IPS-18c (cell line): ENCODE measurements around the gene PPP1R26.

Experiments
- H3K4me3 ChIP-seq: 2 replicates; pipeline ENCODE4 v1.7.0; 2013; ENCODE audit warnings: low read depth, mild to moderate bottlenecking, low read length, moderate library complexity; ENCODE audit not compliant: insufficient read depth
- H3K9me3 ChIP-seq: one replicate; pipeline ENCODE4 v1.6.1; 2013; ENCODE audit warnings: mild to moderate bottlenecking, low read length, moderate library complexity; ENCODE audit not compliant: control insufficient read depth, insufficient read depth

PPP1R26 gene

GRCh38 chr9:135498381-135499126 lies 19.0 kb downstream of the PPP1R26 start:
- Histone ChIP-seq H3K4me3 (no peak overlapping the region), H3K9me3 (no peaks in the 10 kb centered on the region)

GRCh38 chr9:135499326-135500070 lies 19.9 kb downstream of the PPP1R26 start:
- no peaks in the 10 kb centered on the region for H3K9me3 ChIP-seq
- peak overlapping the region; percentile 90 for H3K4me3 ChIP-seq

GRCh38 chr9:135500071-135500524 lies 20.5 kb downstream of the PPP1R26 start:
- Histone ChIP-seq H3K4me3 (peak overlapping the region; percentile 90), H3K9me3 (no peaks in the 10 kb centered on the region)

- Histone ChIP-seq H3K9me3 (no peaks in the 10 kb centered on the region), H3K4me3 (peak within 1 kb of the TSS; percentile 90)
These were observed 21.1 kb downstream of the PPP1R26 start, which contains the start of gene MRPS2 for GRCh38 chr9:135500525-135501260. Gene MRPS2, plus strand, starts transcription at chr9:135500682. Its CDS starts 29 bp downstream, at chr9:135500711.

- Histone ChIP-seq H3K9me3 (no peaks in the 10 kb centered on the region), H3K4me3 (peak overlapping the region; percentile 90)
These were observed 21.9 kb downstream of the PPP1R26 start for GRCh38 chr9:135501261-135502167.

- no peak overlapping the region for H3K4me3 ChIP-seq
- H3K9me3 ChIP-seq, result no peaks in the 10 kb centered on the region
These were observed 22.7 kb downstream of the PPP1R26 start for GRCh38 chr9:135502168-135502872.

- no peak overlapping the region for H3K4me3 ChIP-seq
These were observed 23.3 kb downstream of the PPP1R26 start for GRCh38 chr9:135502873-135503321.

GRCh38 chr9:135503371-135504261 lies 24.0 kb downstream of the PPP1R26 start:
- no peaks in the 10 kb centered on the region for H3K9me3 ChIP-seq
- no peak overlapping the region for H3K4me3 ChIP-seq

More at GRCh38 chr9:135502873-135503321, 23.3 kb downstream of the PPP1R26 start:
- H3K9me3 ChIP-seq, result no peaks in the 10 kb centered on the region

GRCh38 chr9:135504262-135505243 lies 25.0 kb downstream of the PPP1R26 start:
- Histone ChIP-seq H3K4me3 (no peak overlapping the region), H3K9me3 (no peaks in the 10 kb centered on the region)

- no peaks in the 10 kb centered on the region for H3K9me3 ChIP-seq
- H3K4me3 ChIP-seq, result no peak overlapping the region
These were observed 26.0 kb downstream of the PPP1R26 start for GRCh38 chr9:135505406-135506187.

GRCh38 chr9:135506327-135507103 lies 26.9 kb downstream of the PPP1R26 start:
- Histone ChIP-seq H3K4me3 (no peak overlapping the region), H3K9me3 (no peaks in the 10 kb centered on the region)

GRCh38 chr9:135507104-135508035 lies 27.8 kb downstream of the PPP1R26 start:
- H3K4me3 ChIP-seq, result no peak overlapping the region
- no peaks in the 10 kb centered on the region for H3K9me3 ChIP-seq
